ENCODE measurements around the gene C19orf67. TPM values are rescaled to one million over a fixed set of nuclear protein-coding genes. Genes with fewer than 3 reads are reported as not detected.

The C19orf67 gene
- total RNA-seq, 4 donors from 2014 or later = not detected

DNA sequence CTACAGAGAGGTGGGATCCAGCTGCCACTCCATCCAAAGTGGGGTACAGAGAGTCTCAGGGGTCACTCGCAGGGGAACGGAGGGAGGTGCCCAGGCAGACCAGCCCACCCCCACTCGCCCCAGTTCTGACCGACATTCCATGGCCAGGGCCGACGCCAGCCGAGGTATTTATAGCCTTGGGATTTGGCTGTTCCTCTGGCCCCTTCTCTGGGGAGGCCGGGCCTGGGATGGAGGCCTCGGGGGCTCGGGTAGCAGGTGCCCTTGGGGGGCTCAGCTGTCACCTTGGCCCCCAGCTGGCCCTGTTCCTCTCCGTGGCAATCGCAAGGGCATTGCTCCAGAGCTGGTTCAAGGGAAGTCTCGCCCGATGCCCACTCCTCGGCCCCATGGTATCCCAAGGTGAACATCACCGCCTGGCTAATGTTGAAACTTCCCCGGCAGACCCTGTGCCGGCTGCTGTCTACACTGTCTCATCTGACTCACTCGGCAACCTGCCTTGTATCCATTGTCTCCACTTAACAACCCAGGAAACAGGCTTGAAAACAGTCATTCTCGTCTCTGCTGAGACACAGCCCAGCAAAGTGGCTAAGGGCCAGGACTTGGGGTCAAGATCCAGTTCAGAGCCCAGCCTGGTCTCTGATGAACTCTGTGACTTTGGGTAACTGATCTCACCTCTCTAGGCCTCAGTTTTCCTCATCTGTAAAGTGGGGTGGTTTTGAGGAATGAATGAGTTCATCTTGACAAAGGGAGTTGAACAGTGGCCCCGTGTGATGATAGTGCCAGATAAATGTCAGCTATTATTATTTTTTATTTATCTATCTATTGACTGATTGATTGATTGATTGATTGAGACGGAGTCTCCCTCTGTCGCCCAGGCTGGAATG is 22.2 kb upstream of the C19orf67 start:
- WGBS = 88% methylated on average over 9 of the region's 23 CpGs
- no peak overlapping the region for H3K27ac ChIP-seq
- DNase-seq (ENCODE audit: low spot score in 2 of 2) = no peak

DNA sequence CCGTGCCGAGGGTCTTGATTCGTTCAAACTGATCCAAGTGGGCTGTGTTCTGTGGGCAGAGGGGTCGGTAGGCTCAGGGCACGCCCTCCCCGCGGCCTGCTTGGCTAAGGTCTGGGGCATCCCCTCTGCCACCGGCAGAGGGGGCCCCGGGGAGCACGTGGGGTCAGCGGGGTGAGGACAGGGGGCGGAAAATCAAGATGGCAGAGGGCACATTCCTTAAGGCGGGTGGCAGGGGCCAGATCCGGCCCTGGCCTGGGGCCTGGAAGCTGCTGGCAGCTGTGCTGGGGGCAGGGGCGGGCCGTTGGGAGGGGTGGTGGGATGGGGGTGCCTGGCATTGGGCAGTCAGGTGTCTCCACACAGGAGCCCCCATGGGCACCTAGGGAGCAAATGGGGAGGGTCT is 21.3 kb upstream of the C19orf67 start:
- TF ChIP-seq EP300 (IDR thresholded peaks at IDR 0.05) = no peak
- no peak for DNase-seq (ENCODE audit: low spot score in 2 of 2)
- Histone ChIP-seq H3K9me3 (no peaks in the 10 kb centered on the region), H3K36me3 (peaks cover 53% of the 10 kb centered on the region), H3K4me1 (peaks cover under 1% of the 10 kb centered on the region), H3K27me3 (no peaks in the 10 kb centered on the region), H3K27ac (no peak overlapping the region), H3K4me3 (no peak overlapping the region)
- WGBS = 98% methylated on average over 6 of the region's 16 CpGs

More for the DNA sequence above, 22.2 kb upstream of the C19orf67 start:
- H3K36me3 ChIP-seq = peaks cover 43% of the 10 kb centered on the region
- no peaks in the 10 kb centered on the region for H3K9me3 ChIP-seq
- H3K4me3 ChIP-seq = no peak overlapping the region
- H3K27me3 ChIP-seq = no peaks in the 10 kb centered on the region
- H3K4me1 ChIP-seq = peaks cover 11% of the 10 kb centered on the region
- TF ChIP-seq POLR2AphosphoS5 (IDR thresholded peaks at IDR 0.05) (no peak), POLR2A (IDR thresholded peaks at IDR 0.05) (no peak), EP300 (IDR thresholded peaks at IDR 0.05) (no peak)
- TF ChIP-seq, protein P1, sequence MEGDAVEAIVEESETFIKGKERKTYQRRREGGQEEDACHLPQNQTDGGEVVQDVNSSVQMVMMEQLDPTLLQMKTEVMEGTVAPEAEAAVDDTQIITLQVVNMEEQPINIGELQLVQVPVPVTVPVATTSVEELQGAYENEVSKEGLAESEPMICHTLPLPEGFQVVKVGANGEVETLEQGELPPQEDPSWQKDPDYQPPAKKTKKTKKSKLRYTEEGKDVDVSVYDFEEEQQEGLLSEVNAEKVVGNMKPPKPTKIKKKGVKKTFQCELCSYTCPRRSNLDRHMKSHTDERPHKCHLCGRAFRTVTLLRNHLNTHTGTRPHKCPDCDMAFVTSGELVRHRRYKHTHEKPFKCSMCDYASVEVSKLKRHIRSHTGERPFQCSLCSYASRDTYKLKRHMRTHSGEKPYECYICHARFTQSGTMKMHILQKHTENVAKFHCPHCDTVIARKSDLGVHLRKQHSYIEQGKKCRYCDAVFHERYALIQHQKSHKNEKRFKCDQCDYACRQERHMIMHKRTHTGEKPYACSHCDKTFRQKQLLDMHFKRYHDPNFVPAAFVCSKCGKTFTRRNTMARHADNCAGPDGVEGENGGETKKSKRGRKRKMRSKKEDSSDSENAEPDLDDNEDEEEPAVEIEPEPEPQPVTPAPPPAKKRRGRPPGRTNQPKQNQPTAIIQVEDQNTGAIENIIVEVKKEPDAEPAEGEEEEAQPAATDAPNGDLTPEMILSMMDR (IDR thresholded peaks at IDR 0.05) = no peak

DNA sequence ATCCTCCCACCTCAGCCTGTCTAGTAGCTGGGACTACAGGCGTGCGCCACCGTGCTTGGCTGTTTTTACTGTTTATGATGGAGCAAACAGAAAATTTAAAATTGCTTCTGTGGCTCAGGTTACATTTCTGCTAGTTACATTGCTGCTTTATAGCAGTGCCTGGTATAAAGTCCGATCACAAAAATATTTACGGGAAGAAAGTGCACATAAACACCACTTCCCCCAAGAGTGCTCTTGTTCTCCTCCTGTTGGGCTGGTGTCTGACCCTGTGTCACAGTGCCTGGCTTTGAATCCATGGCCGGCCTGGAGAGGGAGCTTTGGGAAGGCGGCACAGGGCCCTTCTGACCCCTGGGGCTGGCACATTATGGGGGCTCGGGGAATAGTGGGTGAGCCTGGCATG is 20.1 kb upstream of the C19orf67 start:
- Histone ChIP-seq H3K36me3 (peaks cover 64% of the 10 kb centered on the region), H3K27me3 (no peaks in the 10 kb centered on the region), H3K9me3 (no peaks in the 10 kb centered on the region), H3K4me1 (no peaks in the 10 kb centered on the region), H3K4me3 (no peak overlapping the region), H3K27ac (no peak overlapping the region)
- TF ChIP-seq, protein P1 (IDR thresholded peaks at IDR 0.05) = no peak
- TF ChIP-seq POLR2AphosphoS5 (IDR thresholded peaks at IDR 0.05) = no peak
- no peak for TF ChIP-seq POLR2A (IDR thresholded peaks at IDR 0.05)
- 89% methylated on average over 8 of the region's 8 CpGs for WGBS
- no peak for DNase-seq (ENCODE audit: low spot score in 2 of 2)

DNA sequence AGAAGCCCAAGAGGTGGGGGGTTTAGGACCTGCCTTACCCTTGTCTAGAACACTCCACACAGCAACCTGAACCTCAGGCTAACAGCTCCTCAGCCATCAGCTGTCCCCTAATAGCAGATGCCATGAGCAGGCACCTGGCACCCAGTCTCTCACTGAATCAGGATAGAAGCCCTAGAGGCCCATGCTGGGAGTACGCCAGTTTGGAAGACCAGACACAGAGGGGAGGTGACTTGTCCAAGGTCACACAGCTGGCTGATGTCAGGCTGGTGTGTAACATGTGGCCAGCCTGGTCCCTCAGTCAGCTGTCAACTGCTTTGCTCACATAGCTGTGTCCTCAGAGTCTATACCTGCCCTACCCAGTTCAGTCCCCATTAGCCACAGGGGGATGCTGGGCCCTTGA is 17.7 kb upstream of the C19orf67 start:
- H3K27me3 ChIP-seq = no peaks in the 10 kb centered on the region
- H3K9me3 ChIP-seq = no peaks in the 10 kb centered on the region
- peaks cover 76% of the 10 kb centered on the region for H3K36me3 ChIP-seq
- WGBS = 60% methylated on average over 1 of the region's 1 CpG
- DNase-seq (ENCODE audit: low spot score in 2 of 2) = no peak
- no peak overlapping the region for H3K4me3 ChIP-seq
- H3K4me1 ChIP-seq = no peaks in the 10 kb centered on the region
- no peak overlapping the region for H3K27ac ChIP-seq
- TF ChIP-seq POLR2AphosphoS5 (IDR thresholded peaks at IDR 0.05) = no peak
- TF ChIP-seq, protein P1 (IDR thresholded peaks at IDR 0.05) = no peak
- TF ChIP-seq EP300 (IDR thresholded peaks at IDR 0.05) = no peak
- TF ChIP-seq POLR2A (IDR thresholded peaks at IDR 0.05) = no peak

DNA sequence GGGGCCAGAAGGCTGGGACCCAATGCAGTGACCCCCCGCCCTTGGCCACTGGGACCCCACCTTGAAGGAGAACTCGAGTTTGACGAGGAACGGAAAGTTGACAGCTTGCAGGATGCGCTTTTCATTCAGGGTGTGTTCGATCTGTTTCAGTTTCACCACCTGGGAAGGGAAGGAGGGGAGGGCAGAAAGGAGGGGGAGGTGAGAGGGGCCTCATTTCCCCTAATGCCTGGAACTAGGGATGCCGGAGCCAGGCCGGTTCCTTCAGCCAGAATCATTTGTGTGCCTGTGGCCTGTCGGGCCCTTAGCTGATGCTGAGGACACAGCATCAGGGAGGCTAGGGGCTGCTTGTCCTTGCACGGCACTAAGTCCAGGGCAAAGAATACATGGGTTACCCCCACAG is 17.2 kb upstream of the C19orf67 start:
- Histone ChIP-seq H3K4me1 (no peaks in the 10 kb centered on the region), H3K4me3 (no peak overlapping the region), H3K27ac (no peak overlapping the region), H3K27me3 (no peaks in the 10 kb centered on the region), H3K9me3 (no peaks in the 10 kb centered on the region), H3K36me3 (peaks cover 80% of the 10 kb centered on the region)
- DNase-seq (ENCODE audit: low spot score in 2 of 2) = no peak
- WGBS = 88% methylated on average over 10 of the region's 10 CpGs
- TF ChIP-seq, protein P1 (IDR thresholded peaks at IDR 0.05) = no peak
- TF ChIP-seq EP300 (IDR thresholded peaks at IDR 0.05) (no peak), POLR2AphosphoS5 (IDR thresholded peaks at IDR 0.05) (no peak), POLR2A (IDR thresholded peaks at IDR 0.05) (no peak)
